ENCODE data around the gene TIPARP.
"Not testable (repeated sequence)": the region's sequence is repeated elsewhere in the genome, so short reads cannot be mapped to it uniquely, and the experiment has no call there.

Gene TIPARP

GRCh38 chr3:156718622-156719306 lies 44.4 kb downstream of the TIPARP start:
- DNase-seq = no peak

- no peak for DNase-seq
These were observed 46.4 kb downstream of the TIPARP start for GRCh38 chr3:156720826-156721225.

GRCh38 chr3:156721687-156722618 lies 47.6 kb downstream of the TIPARP start:
- no peak for DNase-seq

GRCh38 chr3:156723182-156723619 lies 48.8 kb downstream of the TIPARP start:
- DNase-seq = no peak

- DNase-seq = no peak
These were observed 51.3 kb downstream of the TIPARP start for GRCh38 chr3:156725682-156726081.

- DNase-seq = no peak
These were observed 52.1 kb downstream of the TIPARP start for GRCh38 chr3:156726456-156726855.

- DNase-seq = no peak
These were observed 53.3 kb downstream of the TIPARP start for GRCh38 chr3:156727519-156728205.

- DNase-seq = no peak
These were observed 54.0 kb downstream of the TIPARP start for GRCh38 chr3:156728267-156728985.

GRCh38 chr3:156729460-156730179 lies 55.2 kb downstream of the TIPARP start:
- no peak for DNase-seq

GRCh38 chr3:156731813-156732212 lies 57.4 kb downstream of the TIPARP start:
- DNase-seq = no peak

GRCh38 chr3:156732261-156732660 lies 57.9 kb downstream of the TIPARP start:
- no peak for DNase-seq

GRCh38 chr3:156732715-156733421 lies 58.5 kb downstream of the TIPARP start:
- no peak for DNase-seq

- not testable (repeated sequence) for DNase-seq
These were observed 60.3 kb downstream of the TIPARP start for GRCh38 chr3:156734661-156735060.

- no peak for DNase-seq
These were observed 61.1 kb downstream of the TIPARP start for GRCh38 chr3:156735471-156735870.

- not testable (repeated sequence) for DNase-seq
These were observed 62.7 kb downstream of the TIPARP start for GRCh38 chr3:156737049-156737448.

- DNase-seq = no peak
These were observed 63.9 kb downstream of the TIPARP start for GRCh38 chr3:156738251-156738650.

GRCh38 chr3:156739976-156740375 lies 65.6 kb downstream of the TIPARP start:
- DNase-seq = no peak

GRCh38 chr3:156740581-156740980 lies 66.2 kb downstream of the TIPARP start:
- DNase-seq = not testable (repeated sequence)

- DNase-seq = no peak
These were observed 67.5 kb downstream of the TIPARP start for GRCh38 chr3:156741935-156742334.

GRCh38 chr3:156742401-156742800 lies 68.0 kb downstream of the TIPARP start:
- no peak for DNase-seq

- DNase-seq = no peak
These were observed 69.5 kb downstream of the TIPARP start for GRCh38 chr3:156743859-156744258.
